Activated CD8-positive, alpha-beta T cell treated with anti-CD3 and anti-CD28 coated beads for 36 hours (primary cell): ENCODE data around the gene JMJD1C. TPM values are rescaled to one million over a fixed set of nuclear protein-coding genes. Genes with fewer than 3 reads are reported as not detected.

Experiments
- ATAC-seq: fragments of 200-7000 bp; cut with Tn5 transposase; one replicate; pipeline ENCODE4 v1.10.0; 2021; ENCODE audit warnings: mild to moderate bottlenecking, moderate library complexity
- CTCF ChIA-PET: fragments of 350-600 bp; sonication (Branson Sonifier 250); formaldehyde crosslinking; loops from one replicate; lab custom pipeline; 2021; ENCODE audit warnings: antibody characterized with exemption; lab: Charles Lee
- POLR2A ChIA-PET: fragments of 350-600 bp; sonication (Branson Sonifier 250); formaldehyde crosslinking; loops from one replicate; lab custom pipeline; 2021; ENCODE audit warnings: antibody characterized with exemption; lab: Charles Lee
- DNase-seq: peaks from one replicate; pipeline ENCODE4 v3.0.0-alpha.2; 2020
- H3K27ac Mint-ChIP-seq: one replicate; pipeline ENCODE4 v1.8.0; 2021; ENCODE audit warnings: mild to moderate bottlenecking, mixed read lengths
- H3K27me3 Mint-ChIP-seq: one replicate; pipeline ENCODE4 v1.8.0; 2021; ENCODE audit warnings: mixed read lengths
- H3K36me3 Mint-ChIP-seq: one replicate; pipeline ENCODE4 v1.8.0; 2021; ENCODE audit warnings: low read depth, mixed read lengths
- H3K4me1 Mint-ChIP-seq: one replicate; pipeline ENCODE4 v1.8.0; 2021; ENCODE audit warnings: low read depth, mixed read lengths
- H3K4me3 Mint-ChIP-seq: one replicate; pipeline ENCODE4 v1.8.0; 2021; ENCODE audit warnings: mild to moderate bottlenecking, moderate library complexity, mixed read lengths
- H3K9me3 Mint-ChIP-seq: one replicate; pipeline ENCODE4 v1.8.0; 2021; ENCODE audit warnings: mixed read lengths
- intact Hi-C: fragments of 100-400 bp; cut with micrococcal nuclease; formaldehyde crosslinking; loops from one replicate; pipeline ENCODE4 v1.10.0; 2022
- total RNA-seq, 2 experiments: library from RNA; stranded (reverse); gene quantifications; one replicate each; pipeline ENCODE4 v1.2.3, GENCODE V29; 2021
- TF ChIP-seq, protein P1 (sequence below): fragments of 200-600 bp; IDR thresholded peaks from one replicate; pipeline ENCODE4 v1.8.0; 2022; ENCODE audit warnings: antibody characterized with exemption, mild to moderate bottlenecking

JMJD1C gene
- total RNA-seq, 2 experiments from 2014 or later = 45.2 to 48.1 TPM

DNA sequence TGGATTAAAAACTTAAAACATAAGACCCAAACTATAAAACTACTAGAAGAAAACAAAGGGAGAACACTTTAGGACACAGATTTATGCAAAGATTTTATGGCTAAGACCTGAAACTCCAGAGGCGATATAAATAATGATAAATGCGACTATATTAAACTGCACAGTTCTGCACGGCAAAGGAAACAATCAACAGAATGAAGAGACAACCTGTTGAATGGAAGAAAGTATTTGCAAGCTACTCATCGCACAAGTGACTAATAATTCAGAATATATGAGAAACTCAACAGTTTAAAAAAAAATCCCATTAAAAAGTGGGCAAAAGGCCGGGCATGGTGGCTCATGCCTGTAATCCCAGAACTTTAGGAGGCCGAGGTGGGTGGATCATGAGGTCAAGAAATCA lies 73.6 kb downstream of the JMJD1C start:
- CTCF ChIA-PET = interaction anchor here (0.6 kb wide), 1 partner anchor 116 kb away, joined by 3 read pairs; no protein-coding TSS in a partner anchor
- TF ChIP-seq, protein P1, sequence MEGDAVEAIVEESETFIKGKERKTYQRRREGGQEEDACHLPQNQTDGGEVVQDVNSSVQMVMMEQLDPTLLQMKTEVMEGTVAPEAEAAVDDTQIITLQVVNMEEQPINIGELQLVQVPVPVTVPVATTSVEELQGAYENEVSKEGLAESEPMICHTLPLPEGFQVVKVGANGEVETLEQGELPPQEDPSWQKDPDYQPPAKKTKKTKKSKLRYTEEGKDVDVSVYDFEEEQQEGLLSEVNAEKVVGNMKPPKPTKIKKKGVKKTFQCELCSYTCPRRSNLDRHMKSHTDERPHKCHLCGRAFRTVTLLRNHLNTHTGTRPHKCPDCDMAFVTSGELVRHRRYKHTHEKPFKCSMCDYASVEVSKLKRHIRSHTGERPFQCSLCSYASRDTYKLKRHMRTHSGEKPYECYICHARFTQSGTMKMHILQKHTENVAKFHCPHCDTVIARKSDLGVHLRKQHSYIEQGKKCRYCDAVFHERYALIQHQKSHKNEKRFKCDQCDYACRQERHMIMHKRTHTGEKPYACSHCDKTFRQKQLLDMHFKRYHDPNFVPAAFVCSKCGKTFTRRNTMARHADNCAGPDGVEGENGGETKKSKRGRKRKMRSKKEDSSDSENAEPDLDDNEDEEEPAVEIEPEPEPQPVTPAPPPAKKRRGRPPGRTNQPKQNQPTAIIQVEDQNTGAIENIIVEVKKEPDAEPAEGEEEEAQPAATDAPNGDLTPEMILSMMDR = no peak
- peak overlapping the region; percentile 35 for H3K27ac Mint-ChIP-seq

DNA sequence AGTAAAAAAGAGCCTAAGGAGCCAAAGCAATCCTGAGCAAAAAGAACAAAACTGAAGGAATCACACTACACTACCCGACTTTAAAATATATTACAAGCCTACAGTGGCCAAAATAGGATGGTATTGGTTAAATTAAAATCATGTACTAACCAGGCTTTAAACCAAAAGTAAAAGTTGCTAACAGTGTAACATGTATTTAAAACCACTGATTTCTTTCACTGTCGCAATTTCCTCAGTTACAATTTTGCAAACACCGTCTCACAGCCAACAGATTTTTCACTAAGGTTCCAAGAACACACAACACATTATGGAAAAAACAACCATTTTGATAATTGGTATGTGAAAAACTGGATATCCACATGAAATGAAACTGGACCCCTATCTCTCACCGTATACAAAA lies 74.0 kb downstream of the JMJD1C start:
- CTCF ChIA-PET = interaction anchor here (0.6 kb wide), 1 partner anchor 116 kb away, joined by 3 read pairs; no protein-coding TSS in a partner anchor
- H3K9me3 Mint-ChIP-seq = peaks cover 22% of the 10 kb centered on the region
- ATAC-seq = no peak
- no peak overlapping the region for H3K4me3 Mint-ChIP-seq
- H3K4me1 Mint-ChIP-seq = peaks cover 48% of the 10 kb centered on the region
- peaks cover 32% of the 10 kb centered on the region for H3K36me3 Mint-ChIP-seq
- no peaks in the 10 kb centered on the region for H3K27me3 Mint-ChIP-seq
- TF ChIP-seq, protein P1 = no peak
- intact Hi-C loops = no loop called here
- no peak for DNase-seq
- peak overlapping the region; percentile 35 for H3K27ac Mint-ChIP-seq
- POLR2A ChIA-PET = no interaction called here

More for the DNA sequence above, 73.6 kb downstream of the JMJD1C start:
- Mint-ChIP-seq H3K36me3 (peaks cover 32% of the 10 kb centered on the region), H3K27me3 (no peaks in the 10 kb centered on the region), H3K4me1 (peaks cover 46% of the 10 kb centered on the region), H3K9me3 (peaks cover 22% of the 10 kb centered on the region), H3K4me3 (no peak overlapping the region)
- no peak for ATAC-seq
- no peak for DNase-seq
- intact Hi-C loops = no loop called here
- POLR2A ChIA-PET = no interaction called here

DNA sequence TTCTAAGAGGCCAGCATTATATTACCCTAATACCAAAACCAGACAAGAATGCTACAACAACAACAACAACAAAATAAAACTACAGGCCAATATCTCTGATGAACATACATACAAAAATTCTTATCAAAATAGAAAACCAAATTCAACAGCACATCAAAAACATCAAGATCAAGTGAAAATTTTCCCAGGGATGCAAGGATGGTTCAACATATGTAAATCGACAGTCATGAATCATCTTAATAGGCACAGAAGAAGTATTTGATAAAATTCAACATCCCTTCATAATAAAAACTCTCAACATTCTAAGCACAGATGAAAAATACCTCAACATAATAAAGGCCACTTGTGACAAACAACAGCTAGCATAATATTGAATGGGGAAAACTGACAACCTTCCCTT lies 75.3 kb downstream of the JMJD1C start:
- Mint-ChIP-seq H3K36me3 (peaks cover 32% of the 10 kb centered on the region), H3K4me3 (no peak overlapping the region), H3K27ac (peak overlapping the region; percentile 5), H3K9me3 (peaks cover 22% of the 10 kb centered on the region), H3K27me3 (no peaks in the 10 kb centered on the region), H3K4me1 (peaks cover 49% of the 10 kb centered on the region)
- TF ChIP-seq, protein P1 = no peak
- DNase-seq (no peak), ATAC-seq (no peak)
- CTCF ChIA-PET = no interaction called here
- POLR2A ChIA-PET = no interaction called here
- intact Hi-C loops = no loop called here

DNA sequence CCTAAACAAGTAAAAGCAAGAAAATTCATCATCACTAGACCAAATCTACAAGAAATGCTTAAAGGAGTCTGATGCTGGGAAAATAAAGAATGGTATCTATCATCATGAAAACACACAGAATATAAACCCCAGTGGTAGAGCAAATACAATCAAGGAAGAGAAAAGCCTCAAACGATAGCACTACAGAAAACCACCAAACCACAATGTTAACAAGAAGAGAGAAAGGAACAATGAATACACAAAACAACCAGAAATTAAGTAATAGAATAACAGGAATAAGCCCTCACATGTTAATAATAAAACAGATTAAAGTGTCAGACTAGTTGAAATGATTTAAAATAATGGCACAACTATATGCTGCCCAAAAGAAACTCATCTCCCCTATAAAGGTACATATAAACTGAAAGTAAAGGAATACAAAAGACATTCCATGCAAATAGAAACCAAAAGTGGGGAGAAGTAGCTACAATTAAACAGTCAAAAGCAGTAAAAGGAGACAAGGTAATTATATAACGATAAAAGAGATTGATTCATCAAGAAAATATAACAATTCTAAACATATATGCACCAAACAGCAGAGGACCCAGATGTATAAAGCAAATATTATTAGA lies 77.3 kb downstream of the JMJD1C start:
- ChIA-PET POLR2A (interaction anchor here (0.7 to 1.1 kb wide), 2 partner anchors 71 to 120 kb away, joined by 3 read pairs; no protein-coding TSS in a partner anchor), CTCF (interaction anchor here (1.1 kb wide), 1 partner anchor 331 kb away, joined by 5 read pairs; no protein-coding TSS in a partner anchor)
- TF ChIP-seq, protein P1 = no peak
- DNase-seq (no peak), ATAC-seq (peak; percentile 17)
- H3K9me3 Mint-ChIP-seq = peaks cover 22% of the 10 kb centered on the region
- intact Hi-C loops = no loop called here
- peaks cover 60% of the 10 kb centered on the region for H3K4me1 Mint-ChIP-seq
- H3K27me3 Mint-ChIP-seq = no peaks in the 10 kb centered on the region
- peak overlapping the region; percentile 44 for H3K4me3 Mint-ChIP-seq
- H3K36me3 Mint-ChIP-seq = peaks cover 30% of the 10 kb centered on the region
- H3K27ac Mint-ChIP-seq = peak overlapping the region; percentile 13

DNA sequence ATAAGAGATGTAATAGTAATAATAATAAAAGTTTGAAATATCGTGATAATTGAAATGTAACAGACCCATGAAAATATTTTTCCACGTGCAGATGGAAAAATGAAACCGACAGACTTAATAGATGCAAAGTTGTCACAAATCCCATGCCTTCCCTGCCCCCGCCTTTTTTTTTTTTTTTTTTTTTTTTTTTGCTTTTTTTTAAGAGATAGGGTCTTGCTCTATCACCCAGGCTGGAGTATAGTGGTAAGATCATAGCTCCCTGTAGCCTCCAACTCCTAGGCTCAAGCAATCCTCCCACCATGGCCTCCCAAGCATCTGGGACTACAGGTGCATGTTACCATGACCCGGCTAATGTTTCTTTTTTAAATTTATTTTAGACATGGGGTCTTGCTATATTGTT lies 80.5 kb downstream of the JMJD1C start:
- Mint-ChIP-seq H3K36me3 (peaks cover 9% of the 10 kb centered on the region), H3K4me3 (no peak overlapping the region), H3K27me3 (no peaks in the 10 kb centered on the region), H3K27ac (no peak overlapping the region), H3K4me1 (peaks cover 41% of the 10 kb centered on the region), H3K9me3 (peaks cover 5% of the 10 kb centered on the region)
- TF ChIP-seq, protein P1 = no peak
- ChIA-PET POLR2A (no interaction called here), CTCF (no interaction called here)
- intact Hi-C loops = no loop called here
- ATAC-seq (no peak), DNase-seq (no peak)
